Stimulated activated CD4-positive, alpha-beta T cell treated with anti-CD3 and anti-CD28 coated beads, Interleukin-1b, Interleukin-23, amount 100 ng/mL, for 24 hours (primary cell): ENCODE measurements around the gene RAB5IF.
A peak's percentile ranks its signal among the peaks of the same experiment; 100 is the strongest.
"Not testable (repeated sequence)": the region's sequence is repeated elsewhere in the genome, so short reads cannot be mapped to it uniquely, and the experiment has no call there.

Source experiments
- DNase-seq, 4 experiments: peaks; one replicate each; pipeline ENCODE4 v3.0.0-alpha.2; 2020; ENCODE audit warnings: low read depth in 4 of 4, low spot score in 1 of 4

Gene RAB5IF

GRCh38 chr20:36628076-36628475, 22.5 kb downstream of the RAB5IF start:
- no peak for DNase-seq

GRCh38 chr20:36629719-36630681, 24.4 kb downstream of the RAB5IF start:
- no peak for DNase-seq

GRCh38 chr20:36631646-36632045, 26.1 kb downstream of the RAB5IF start:
- DNase-seq = no peak

GRCh38 chr20:36632147-36632486, 26.5 kb downstream of the RAB5IF start:
- DNase-seq = no peak

- DNase-seq = no peak
Measured at GRCh38 chr20:36632487-36633284, 27.1 kb downstream of the RAB5IF start.

GRCh38 chr20:36633285-36633772, 27.8 kb downstream of the RAB5IF start:
- DNase-seq = no peak

GRCh38 chr20:36634342-36634741, 28.8 kb downstream of the RAB5IF start:
- DNase-seq = no peak

- not testable (repeated sequence) for DNase-seq
Measured at GRCh38 chr20:36638876-36639400, 33.4 kb downstream of the RAB5IF start.

- no peak for DNase-seq
Measured at GRCh38 chr20:36641506-36641843, 35.9 kb downstream of the RAB5IF start.

- DNase-seq = no peak
Measured at GRCh38 chr20:36642136-36642535, 36.6 kb downstream of the RAB5IF start.

GRCh38 chr20:36644032-36644705, 38.6 kb downstream of the RAB5IF start:
- peak in 3 of 4 experiments; percentile 20 to 55 (median 37) for DNase-seq

GRCh38 chr20:36644706-36645095, 39.1 kb downstream of the RAB5IF start:
- peak in 3 of 4 experiments; percentile 25 to 42 (median 36) for DNase-seq

- no peak for DNase-seq
Measured at GRCh38 chr20:36645353-36645752, 39.8 kb downstream of the RAB5IF start.

GRCh38 chr20:36645998-36646397, 40.4 kb downstream of the RAB5IF start, which contains the start of gene SLA2:
TSS of gene SLA2 (minus strand) at chr20:36646196. CDS start at chr20:36641335, 4,861 bp downstream.
- DNase-seq = peak in 3 of 4 experiments; percentile 28 to 52 (median 32)

GRCh38 chr20:36646678-36647077, 41.1 kb downstream of the RAB5IF start:
- DNase-seq = no peak

GRCh38 chr20:36647196-36648121, 41.9 kb downstream of the RAB5IF start:
- no peak for DNase-seq

GRCh38 chr20:36653456-36653855, 47.9 kb downstream of the RAB5IF start:
- no peak for DNase-seq

- DNase-seq = no peak
Measured at GRCh38 chr20:36654506-36654905, 48.9 kb downstream of the RAB5IF start.

- no peak for DNase-seq
Measured at GRCh38 chr20:36655004-36655403, 49.4 kb downstream of the RAB5IF start.

- DNase-seq = no peak
Measured at GRCh38 chr20:36656733-36657132, 51.2 kb downstream of the RAB5IF start.
